SK-N-SH (cell line): Measurements from ENCODE around the gene ARHGAP26. TPM values are rescaled to one million over a fixed set of nuclear protein-coding genes. Genes with fewer than 3 reads are reported as not detected.

Experiments
- CTCF ChIA-PET: fragments of 300-600, 350-600 bp; formaldehyde crosslinking; extraction: SDS; loops from one replicate; lab custom pipeline; 2021; lab: Yijun Ruan, JAX
- POLR2A ChIA-PET: fragments of 350-600 bp; sonication (Branson Sonifier 250); formaldehyde crosslinking; extraction: SDS; loops from one replicate; lab custom pipeline; 2020; ENCODE audit warnings: antibody characterized with exemption, inconsistent platforms; lab: Yijun Ruan, JAX
- DNase-seq: peaks from one replicate; pipeline ENCODE4 v3.0.0; 2012
- H2AFZ ChIP-seq: fragments of 200-600 bp; sonication (generic); 2 replicates; pipeline ENCODE4 v1.8.1; 2016; ENCODE audit warnings: antibody characterized with exemption, mild to moderate bottlenecking, low read depth
- H3F3A ChIP-seq: fragments of 200-600 bp; sonication (generic); replicated peaks from 2 replicates; pipeline ENCODE3; 2016; ENCODE audit warnings: antibody characterized with exemption, mild to moderate bottlenecking; ENCODE audit not compliant: insufficient read depth
- H3K27ac ChIP-seq, 2 experiments: fragments of 200-500 bp in 1 of 2; fragments of 200-600 bp in 1 of 2; sonication (Bioruptor generic) in 1 of 2; sonication (generic), shearing (Covaris generic) in 1 of 2; 2 replicates each; pipeline versions ENCODE4 v1.5.1 to v1.6.1; 2014 to 2016; ENCODE audit warnings: low read depth in 2 of 2, inconsistent platforms in 1 of 2, low read length in 1 of 2, mild to moderate bottlenecking in 1 of 2, mixed read lengths in 1 of 2
- H3K27me3 ChIP-seq: fragments of 200-600 bp; sonication (generic), shearing (Covaris generic); 2 replicates; pipeline ENCODE4 v1.6.1; 2016; ENCODE audit warnings: mixed run types; ENCODE audit not compliant: insufficient read depth
- H3K36me3 ChIP-seq, 2 experiments: fragments of 200-500 bp in 1 of 2; fragments of 200-600 bp in 1 of 2; sonication (Bioruptor generic) in 1 of 2; sonication (generic) in 1 of 2; replicated peaks in 1 of 2; 2 replicates each; pipeline versions ENCODE3 to v1.5.1; 2014 to 2016; ENCODE audit warnings: low read length in 1 of 2, mild to moderate bottlenecking in 1 of 2; ENCODE audit not compliant: insufficient read depth in 2 of 2, control insufficient read depth in 1 of 2
- H3K4me1 ChIP-seq, 2 experiments: fragments of 200-500 bp in 1 of 2; fragments of 200-600 bp in 1 of 2; sonication (Bioruptor generic) in 1 of 2; sonication (generic), shearing (Covaris generic) in 1 of 2; 2 replicates each; pipeline versions ENCODE4 v1.5.1 to v1.6.1; 2014 to 2016; ENCODE audit warnings: low read depth in 1 of 2, low read length in 1 of 2, mixed run types in 1 of 2; ENCODE audit not compliant: insufficient read depth in 2 of 2, control insufficient read depth in 1 of 2
- H3K4me2 ChIP-seq: fragments of 200-600 bp; sonication (generic), shearing (Covaris generic); 2 replicates; pipeline ENCODE4 v1.6.1; 2017; ENCODE audit warnings: mixed run types
- H3K4me3 ChIP-seq, 2 experiments: fragments of 200-500 bp in 1 of 2; fragments of 200-600 bp in 1 of 2; sonication (Bioruptor generic) in 1 of 2; sonication (generic), shearing (Covaris generic) in 1 of 2; 2 replicates each; pipeline versions ENCODE4 v1.5.1 to v1.8.1; 2014 to 2016; ENCODE audit warnings: low read depth in 2 of 2, inconsistent platforms in 1 of 2, low read length in 1 of 2, mild to moderate bottlenecking in 1 of 2, mixed read lengths in 1 of 2, moderate library complexity in 1 of 2
- H3K79me2 ChIP-seq: fragments of 200-600 bp; sonication (generic); 2 replicates; pipeline ENCODE4 v1.8.1; 2017; ENCODE audit warnings: mild to moderate bottlenecking; ENCODE audit not compliant: insufficient read depth
- H3K9ac ChIP-seq: fragments of 200-600 bp; sonication (generic); 2 replicates; pipeline ENCODE4 v1.6.1; 2017; ENCODE audit warnings: mixed run types
- H3K9me2 ChIP-seq: fragments of 200-600 bp; sonication (generic); 2 replicates; pipeline ENCODE4 v1.6.1; 2017; ENCODE audit warnings: mixed run types
- H3K9me3 ChIP-seq: fragments of 200-600 bp; sonication (generic); 2 replicates; pipeline ENCODE4 v1.6.1; 2017; ENCODE audit warnings: mixed run types, mild to moderate bottlenecking, moderate library complexity
- H4K20me1 ChIP-seq: fragments of 200-600 bp; sonication (generic); 2 replicates; pipeline ENCODE4 v1.6.1; 2017; ENCODE audit warnings: mild to moderate bottlenecking, mixed run types; ENCODE audit not compliant: insufficient read depth
- EZH2phosphoT487 ChIP-seq: fragments of 200-600 bp; sonication (generic); IDR thresholded peaks from 2 replicates; pipeline ENCODE4 v1.6.1; 2017; ENCODE audit warnings: low read depth, mixed run types, mild to moderate bottlenecking, antibody characterized with exemption, moderate library complexity, borderline replicate concordance
- FOSL2 ChIP-seq: IDR thresholded peaks from 2 replicates; pipeline ENCODE4 v1.4.0; 2012; ENCODE audit warnings: low read depth, mild to moderate bottlenecking, moderate library complexity, borderline replicate concordance
- GABPA ChIP-seq: IDR thresholded peaks from 2 replicates; pipeline ENCODE4 v1.4.0; 2012; ENCODE audit warnings: low read depth, mild to moderate bottlenecking
- GATA2 ChIP-seq: sonication (generic); formaldehyde crosslinking; IDR thresholded peaks from 2 replicates; pipeline ENCODE4 v1.5.0; 2020; ENCODE audit warnings: mild to moderate bottlenecking, missing genetic modification reagents
- MXI1 ChIP-seq: IDR thresholded peaks from 2 replicates; pipeline ENCODE4 v1.6.1; 2012; ENCODE audit warnings: mild to moderate bottlenecking, low read depth, low read length, improper control_type of control experiment
- NFIC ChIP-seq: IDR thresholded peaks from 2 replicates; pipeline ENCODE4 v1.4.0; 2012; ENCODE audit warnings: borderline replicate concordance
- POLR2AphosphoS5 ChIP-seq: IDR thresholded peaks from 2 replicates; pipeline ENCODE4 v1.6.1; 2012; ENCODE audit warnings: low read depth, low read length
- RXRA ChIP-seq: IDR thresholded peaks from 2 replicates; pipeline ENCODE4 v1.4.0; 2012; ENCODE audit warnings: low read depth, mild to moderate bottlenecking, borderline replicate concordance
- SMC3 ChIP-seq: IDR thresholded peaks from 2 replicates; pipeline ENCODE4 v1.6.1; 2012; ENCODE audit warnings: low read depth, low read length, improper control_type of control experiment
- TAF1 ChIP-seq: IDR thresholded peaks from 2 replicates; pipeline ENCODE4 v1.6.1; 2012; ENCODE audit warnings: low read depth, mild to moderate bottlenecking, low read length, moderate library complexity, borderline replicate concordance
- TCF12 ChIP-seq: IDR thresholded peaks from 2 replicates; pipeline ENCODE4 v1.4.0; 2012
- TEAD4 ChIP-seq: IDR thresholded peaks from 2 replicates; pipeline ENCODE4 v1.4.0; 2012; ENCODE audit warnings: mild to moderate bottlenecking, borderline replicate concordance; ENCODE audit not compliant: insufficient read depth
- WGBS: methylation state at CpG from one replicate; pipeline ENCODE4 v1.1.6; 2017; ENCODE audit warnings: low lambda C conversion rate; 5-methylcytosine and 5-hydroxymethylcytosine counted together
- polyA plus RNA-seq, 3 experiments: library from polyadenylated mRNA; depleted of rRNA; stranded (reverse); fragments of >200 nt; gene quantifications; 2 replicates each; pipeline ENCODE4 v1.2.3, GENCODE V29; 2012
- TF ChIP-seq, protein P1 (sequence below): IDR thresholded peaks from 2 replicates; pipeline ENCODE4 v1.4.0; 2012; ENCODE audit warnings: low read depth
- TF ChIP-seq, protein P2 (sequence below): fragments of 150-350 bp; IDR thresholded peaks from 2 replicates; pipeline ENCODE4 v1.6.1; 2016; ENCODE audit warnings: mild to moderate bottlenecking, low read depth, low read length
- TF ChIP-seq, protein P3 (sequence below): IDR thresholded peaks from 2 replicates; pipeline ENCODE4 v1.6.1; 2012; ENCODE audit warnings: mild to moderate bottlenecking, low read depth, low read length, moderate library complexity
- TF ChIP-seq, protein P4 (sequence below): IDR thresholded peaks from 2 replicates; pipeline ENCODE4 v1.4.0; 2012; ENCODE audit warnings: low read depth, borderline replicate concordance

ARHGAP26 gene
- polyA plus RNA-seq, 1 of the 3 experiments (the other 2 are of a cell fraction): 6.1 TPM

DNA sequence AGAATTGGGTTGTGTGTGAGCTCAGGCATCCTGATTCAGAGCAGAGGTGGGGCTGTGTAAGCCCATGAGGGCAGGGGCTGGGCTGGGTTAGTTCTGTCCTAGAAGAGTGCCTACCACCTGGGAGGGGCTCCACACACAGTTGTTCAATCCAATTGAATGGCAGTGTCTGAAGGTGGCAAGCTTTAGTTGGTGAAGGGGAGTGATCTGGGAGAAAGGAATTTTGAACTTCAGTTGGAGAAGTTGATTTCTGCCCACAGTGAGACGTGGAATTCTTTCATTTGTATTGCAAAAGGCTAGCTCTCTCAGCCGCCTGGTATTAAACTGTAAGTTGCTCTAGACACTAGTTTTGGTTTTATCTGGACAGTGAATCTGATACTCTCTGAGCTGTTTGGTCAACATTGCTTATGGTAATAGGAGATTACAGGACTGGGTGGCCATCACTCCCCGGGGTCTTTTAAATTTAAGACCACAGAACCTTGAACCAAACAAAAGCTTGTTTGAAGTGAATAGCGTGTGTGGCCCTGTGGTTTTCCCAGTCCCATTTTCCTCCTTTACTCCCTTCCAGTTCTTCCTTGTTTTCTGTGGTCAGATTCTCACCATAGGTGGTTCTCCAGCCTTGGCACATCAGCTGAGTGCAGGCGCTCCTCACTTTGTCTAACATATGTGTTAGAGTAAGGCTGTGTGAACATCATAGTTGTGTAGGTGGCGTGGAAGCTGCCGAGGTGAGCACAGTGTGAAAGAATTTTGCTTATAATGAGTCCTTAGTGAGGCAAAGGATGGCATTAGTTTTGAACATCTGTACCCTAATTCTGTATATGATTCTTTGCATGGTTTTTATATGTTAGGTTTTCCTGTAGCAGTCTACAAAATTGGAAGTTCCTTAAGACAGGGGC lies 78.0 kb downstream of the ARHGAP26 start:
- Histone ChIP-seq H3K4me3 (no peak overlapping the region), H3K79me2 (no peaks in the 10 kb centered on the region), H3K9ac (no peak overlapping the region), H3K4me1 (peaks cover 0 to 35% of the 10 kb centered on the region in 2 experiments; a peak in 2 of 4 replicates), H3K27ac (peak overlapping the region in 1 of 2 experiments; percentile 24; a peak in 1 of 4 replicates)
- POLR2A ChIA-PET: no interaction called here
- WGBS: 93% methylated on average over 7 of the region's 7 CpGs
- no peak for TF ChIP-seq GATA2 (CRISPR knock-in tag)
- TF ChIP-seq, protein P1, sequence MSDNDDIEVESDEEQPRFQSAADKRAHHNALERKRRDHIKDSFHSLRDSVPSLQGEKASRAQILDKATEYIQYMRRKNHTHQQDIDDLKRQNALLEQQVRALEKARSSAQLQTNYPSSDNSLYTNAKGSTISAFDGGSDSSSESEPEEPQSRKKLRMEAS: no peak
- TF ChIP-seq RXRA: no peak
- TF ChIP-seq, protein P2, sequence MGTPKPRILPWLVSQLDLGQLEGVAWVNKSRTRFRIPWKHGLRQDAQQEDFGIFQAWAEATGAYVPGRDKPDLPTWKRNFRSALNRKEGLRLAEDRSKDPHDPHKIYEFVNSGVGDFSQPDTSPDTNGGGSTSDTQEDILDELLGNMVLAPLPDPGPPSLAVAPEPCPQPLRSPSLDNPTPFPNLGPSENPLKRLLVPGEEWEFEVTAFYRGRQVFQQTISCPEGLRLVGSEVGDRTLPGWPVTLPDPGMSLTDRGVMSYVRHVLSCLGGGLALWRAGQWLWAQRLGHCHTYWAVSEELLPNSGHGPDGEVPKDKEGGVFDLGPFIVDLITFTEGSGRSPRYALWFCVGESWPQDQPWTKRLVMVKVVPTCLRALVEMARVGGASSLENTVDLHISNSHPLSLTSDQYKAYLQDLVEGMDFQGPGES: no peak
- TF ChIP-seq, protein P3, sequence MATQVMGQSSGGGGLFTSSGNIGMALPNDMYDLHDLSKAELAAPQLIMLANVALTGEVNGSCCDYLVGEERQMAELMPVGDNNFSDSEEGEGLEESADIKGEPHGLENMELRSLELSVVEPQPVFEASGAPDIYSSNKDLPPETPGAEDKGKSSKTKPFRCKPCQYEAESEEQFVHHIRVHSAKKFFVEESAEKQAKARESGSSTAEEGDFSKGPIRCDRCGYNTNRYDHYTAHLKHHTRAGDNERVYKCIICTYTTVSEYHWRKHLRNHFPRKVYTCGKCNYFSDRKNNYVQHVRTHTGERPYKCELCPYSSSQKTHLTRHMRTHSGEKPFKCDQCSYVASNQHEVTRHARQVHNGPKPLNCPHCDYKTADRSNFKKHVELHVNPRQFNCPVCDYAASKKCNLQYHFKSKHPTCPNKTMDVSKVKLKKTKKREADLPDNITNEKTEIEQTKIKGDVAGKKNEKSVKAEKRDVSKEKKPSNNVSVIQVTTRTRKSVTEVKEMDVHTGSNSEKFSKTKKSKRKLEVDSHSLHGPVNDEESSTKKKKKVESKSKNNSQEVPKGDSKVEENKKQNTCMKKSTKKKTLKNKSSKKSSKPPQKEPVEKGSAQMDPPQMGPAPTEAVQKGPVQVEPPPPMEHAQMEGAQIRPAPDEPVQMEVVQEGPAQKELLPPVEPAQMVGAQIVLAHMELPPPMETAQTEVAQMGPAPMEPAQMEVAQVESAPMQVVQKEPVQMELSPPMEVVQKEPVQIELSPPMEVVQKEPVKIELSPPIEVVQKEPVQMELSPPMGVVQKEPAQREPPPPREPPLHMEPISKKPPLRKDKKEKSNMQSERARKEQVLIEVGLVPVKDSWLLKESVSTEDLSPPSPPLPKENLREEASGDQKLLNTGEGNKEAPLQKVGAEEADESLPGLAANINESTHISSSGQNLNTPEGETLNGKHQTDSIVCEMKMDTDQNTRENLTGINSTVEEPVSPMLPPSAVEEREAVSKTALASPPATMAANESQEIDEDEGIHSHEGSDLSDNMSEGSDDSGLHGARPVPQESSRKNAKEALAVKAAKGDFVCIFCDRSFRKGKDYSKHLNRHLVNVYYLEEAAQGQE: no peak
- no peak for TF ChIP-seq EZH2phosphoT487
- TF ChIP-seq TAF1: no peak
- no peak for TF ChIP-seq FOSL2
- no peak for TF ChIP-seq GABPA
- TF ChIP-seq NFIC: no peak
- no peak for TF ChIP-seq SMC3
- TF ChIP-seq, protein P4, sequence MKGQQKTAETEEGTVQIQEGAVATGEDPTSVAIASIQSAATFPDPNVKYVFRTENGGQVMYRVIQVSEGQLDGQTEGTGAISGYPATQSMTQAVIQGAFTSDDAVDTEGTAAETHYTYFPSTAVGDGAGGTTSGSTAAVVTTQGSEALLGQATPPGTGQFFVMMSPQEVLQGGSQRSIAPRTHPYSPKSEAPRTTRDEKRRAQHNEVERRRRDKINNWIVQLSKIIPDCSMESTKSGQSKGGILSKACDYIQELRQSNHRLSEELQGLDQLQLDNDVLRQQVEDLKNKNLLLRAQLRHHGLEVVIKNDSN: no peak
- no peak for TF ChIP-seq MXI1
- TF ChIP-seq TEAD4: no peak
- no peak for TF ChIP-seq POLR2AphosphoS5
- no peak for TF ChIP-seq TCF12
- TF ChIP-seq, all 33 proteins: peak for 0
- H3K9me3 ChIP-seq: no peaks in the 10 kb centered on the region
- no peaks in the 10 kb centered on the region for H3K27me3 ChIP-seq
- H2AFZ ChIP-seq: no peak overlapping the region
- no peaks in the 10 kb centered on the region for H4K20me1 ChIP-seq
- H3F3A ChIP-seq: peaks cover 6% of the 10 kb centered on the region
- no peaks in the 10 kb centered on the region for H3K36me3 ChIP-seq
- no peaks in the 10 kb centered on the region for H3K9me2 ChIP-seq
- no peak for DNase-seq
- CTCF ChIA-PET: interaction anchor here (1.0 to 1.7 kb wide), 6 partner anchors 12 to 77 kb away, joined by 3 to 9 read pairs (median 4); no protein-coding TSS in a partner anchor
- H3K4me2 ChIP-seq: no peak overlapping the region
